A673 (cell line): Measurements from ENCODE around the gene FSTL4. TPM values are rescaled to one million over a fixed set of nuclear protein-coding genes. Genes with fewer than 3 reads are reported as not detected.

ENCODE experiments used
- BruUV-seq: library from RNA; stranded (reverse); fragments of 400-500 nt; replicated peaks from 2 replicates; lab custom pipeline; 2021; lab: Mats Ljungman, UMichigan
- CTCF ChIA-PET: fragments of 300-600 bp; sonication (Branson Sonifier 250); formaldehyde crosslinking; loops from one replicate; lab custom pipeline; 2022; ENCODE audit warnings: antibody characterized with exemption; lab: Charles Lee
- POLR2A ChIA-PET: fragments of 300-600 bp; sonication (Branson Sonifier 250); formaldehyde crosslinking; loops from one replicate; lab custom pipeline; 2022; ENCODE audit warnings: antibody characterized with exemption; ENCODE audit not compliant: low non-redundant PET; lab: Charles Lee
- DNase-seq: peaks from one replicate; pipeline ENCODE4 v3.0.0-alpha.2; 2015; ENCODE audit warnings: low spot score
- H3K27ac ChIP-seq: fragments of 200-600 bp; sonication (generic); 2 replicates; pipeline ENCODE4 v1.5.1; 2016; ENCODE audit warnings: mixed run types, low read depth, mild to moderate bottlenecking, mixed read lengths, antibody characterized with exemption, low read length; ENCODE audit not compliant: poor library complexity, severe bottlenecking
- H3K27me3 ChIP-seq: fragments of 200-600 bp; sonication (generic); replicated peaks from 2 replicates; pipeline ENCODE4 v1.6.1; 2017; ENCODE audit warnings: mixed run types, low read depth, mild to moderate bottlenecking, mixed read lengths, antibody characterized with exemption, low read length; ENCODE audit not compliant: insufficient read depth, poor library complexity
- H3K36me3 ChIP-seq: fragments of 200-600 bp; sonication (generic); 2 replicates; pipeline ENCODE4 v1.6.1; 2016; ENCODE audit warnings: mixed run types, mild to moderate bottlenecking, mixed read lengths, antibody characterized with exemption, low read length; ENCODE audit not compliant: insufficient read depth, poor library complexity, severe bottlenecking
- H3K4me1 ChIP-seq: fragments of 200-600 bp; sonication (generic); 2 replicates; pipeline ENCODE4 v1.6.1; 2017; ENCODE audit warnings: mixed run types, mild to moderate bottlenecking, mixed read lengths, antibody characterized with exemption, low read length; ENCODE audit not compliant: insufficient read depth, poor library complexity, severe bottlenecking
- H3K4me3 ChIP-seq: fragments of 200-600 bp; sonication (generic); 2 replicates; pipeline ENCODE4 v1.5.1; 2016; ENCODE audit warnings: low read depth, mixed run types, mild to moderate bottlenecking, mixed read lengths, low read length; ENCODE audit not compliant: poor library complexity, severe bottlenecking
- H3K9me3 ChIP-seq: fragments of 200-600 bp; sonication (generic); 2 replicates; pipeline ENCODE4 v1.6.1; 2016; ENCODE audit warnings: mixed run types, low read depth, mild to moderate bottlenecking, mixed read lengths, antibody characterized with exemption, low read length; ENCODE audit not compliant: poor library complexity, severe bottlenecking
- CTCF ChIP-seq: fragments of 300-800, 200-600 bp; sonication (generic); conservative IDR thresholded peaks from 2 replicates; pipeline ENCODE4 v1.5.1; 2017; ENCODE audit warnings: low read depth, mild to moderate bottlenecking, antibody characterized with exemption, low read length, moderate library complexity, mixed read lengths
- EZH2 ChIP-seq: fragments of 200-600 bp; sonication (generic); IDR thresholded peaks from 2 replicates; pipeline ENCODE4 v1.6.1; 2017; ENCODE audit warnings: borderline replicate concordance, low read depth, mild to moderate bottlenecking, mixed read lengths, antibody characterized with exemption, low read length; ENCODE audit not compliant: poor library complexity, severe bottlenecking
- intact Hi-C: fragments of 100-400 bp; cut with micrococcal nuclease; formaldehyde crosslinking; loops from one replicate; pipeline ENCODE4 v1.10.0; 2022; ENCODE audit not compliant: unreplicated experiment
- total RNA-seq: library from RNA; stranded (reverse); gene quantifications from 2 replicates; pipeline ENCODE4 v1.2.3, GENCODE V29; 2021

Gene FSTL4
- total RNA-seq, 1 experiment from 2014 or later, result 0.86 TPM

- TF ChIP-seq CTCF, result no peak
- no peak for TF ChIP-seq EZH2
Measured at GRCh38 chr5:133324926-133325325, 287.4 kb downstream of the FSTL4 start.

GRCh38 chr5:133323494-133324457 lies 288.6 kb downstream of the FSTL4 start:
- Histone ChIP-seq H3K9me3 (no peaks in the 10 kb centered on the region), H3K36me3 (no peaks in the 10 kb centered on the region), H3K27me3 (no peaks in the 10 kb centered on the region), H3K4me1 (no peaks in the 10 kb centered on the region), H3K4me3 (no peak overlapping the region), H3K27ac (no peak overlapping the region)
- BruUV-seq, result no TSS peak
- ChIA-PET CTCF (no interaction called here), POLR2A (no interaction called here)
- intact Hi-C loops, result no loop called here
- DNase-seq, result no peak
- TF ChIP-seq EZH2, result no peak
- TF ChIP-seq CTCF, result no peak

More at GRCh38 chr5:133324926-133325325, 287.4 kb downstream of the FSTL4 start:
- Histone ChIP-seq H3K9me3 (no peaks in the 10 kb centered on the region), H3K4me3 (no peak overlapping the region), H3K27ac (no peak overlapping the region), H3K36me3 (no peaks in the 10 kb centered on the region), H3K4me1 (no peaks in the 10 kb centered on the region), H3K27me3 (no peaks in the 10 kb centered on the region)
- CTCF ChIA-PET, result no interaction called here
- intact Hi-C loops, result no loop called here
- POLR2A ChIA-PET, result no interaction called here
- DNase-seq, result no peak
- BruUV-seq, result no TSS peak

GRCh38 chr5:133322743-133323142 lies 289.6 kb downstream of the FSTL4 start:
- H3K4me1 ChIP-seq, result no peaks in the 10 kb centered on the region
- H3K4me3 ChIP-seq, result no peak overlapping the region
- intact Hi-C loops, result no loop called here
- ChIA-PET CTCF (no interaction called here), POLR2A (no interaction called here)
- no peak overlapping the region for H3K27ac ChIP-seq
- BruUV-seq, result no TSS peak
- no peak for TF ChIP-seq CTCF
- TF ChIP-seq EZH2, result no peak
- no peaks in the 10 kb centered on the region for H3K36me3 ChIP-seq
- DNase-seq, result no peak
- H3K9me3 ChIP-seq, result no peaks in the 10 kb centered on the region
- H3K27me3 ChIP-seq, result no peaks in the 10 kb centered on the region
